Esophagus squamous epithelium (tissue), 4 donors: ENCODE measurements around the gene N4BP2.
A peak's percentile ranks its signal among the peaks of the same experiment; 100 is the strongest.

Experiments used
- CTCF ChIP-seq, 6 experiments: fragments of 450-650 bp in 4 of 6; fragments of 200-600 bp in 2 of 6; sonication (generic) in 2 of 6; IDR thresholded peaks; one replicate each; pipeline ENCODE4 v1.5.1; 2016 to 2019; ENCODE audit warnings: antibody characterized with exemption in 6 of 6, mild to moderate bottlenecking in 4 of 6, moderate library complexity in 4 of 6
- POLR2A ChIP-seq, 4 donors: fragments of 450-650 bp; IDR thresholded peaks; one replicate each; pipeline ENCODE4 v1.6.1; 2017; ENCODE audit warnings: antibody characterized with exemption in 4 of 4, mild to moderate bottlenecking in 4 of 4, moderate library complexity in 3 of 4

- TF ChIP-seq CTCF (IDR thresholded peaks at IDR 0.05) (no peak), POLR2A (IDR thresholded peaks at IDR 0.05) (peak in 2 of 4 donors; percentile 36 to 75)
These were observed 140.2 kb downstream of the N4BP2 start, which contains the start of gene RHOH for GRCh38 chr4:40196724-40197281.
